CD14-positive monocyte (primary cell): ENCODE measurements around the gene BCO2. TPM values are rescaled to one million over a fixed set of nuclear protein-coding genes. Genes with fewer than 3 reads are reported as not detected.

Source experiments
- DNase-seq, 3 donors: peaks; one replicate each; pipeline ENCODE4 v3.0.0-alpha.2; 2011 to 2022
- H2AFZ ChIP-seq: 2 replicates; pipeline ENCODE4 v1.6.0; 2012; ENCODE audit warnings: mild to moderate bottlenecking, low read depth, low read length, inconsistent platforms; ENCODE audit not compliant: insufficient read depth, poor library complexity, severe bottlenecking
- H3K27ac ChIP-seq, 2 donors: 1 replicate in 1 of 2; 2 replicates in 1 of 2; pipeline ENCODE4 v1.5.1; 2012 to 2013; ENCODE audit warnings: low read length in 2 of 2, control low read depth in 1 of 2, inconsistent platforms in 1 of 2, low read depth in 1 of 2, mild to moderate bottlenecking in 1 of 2
- H3K27me3 ChIP-seq, 2 donors: one replicate each; pipeline versions ENCODE4 v1.6.0 to v1.6.1; 2011 to 2013; ENCODE audit warnings: low read length in 2 of 2; ENCODE audit not compliant: control insufficient read depth in 2 of 2, insufficient read depth in 2 of 2
- H3K36me3 ChIP-seq, 2 donors: replicated peaks in 1 of 2; 1 replicate in 1 of 2; 2 replicates in 1 of 2; pipeline versions ENCODE4 v1.5.1 to v1.6.1; 2012 to 2013; ENCODE audit warnings: low read length in 2 of 2, control low read depth in 1 of 2, inconsistent platforms in 1 of 2, mild to moderate bottlenecking in 1 of 2; ENCODE audit not compliant: insufficient read depth in 2 of 2, control insufficient read depth in 1 of 2
- H3K4me1 ChIP-seq, 2 donors: 1 replicate in 1 of 2; 2 replicates in 1 of 2; pipeline versions ENCODE4 v1.5.1 to v1.6.1; 2012 to 2013; ENCODE audit warnings: low read length in 2 of 2, control low read depth in 1 of 2, inconsistent platforms in 1 of 2, mild to moderate bottlenecking in 1 of 2, moderate library complexity in 1 of 2; ENCODE audit not compliant: insufficient read depth in 2 of 2, control insufficient read depth in 1 of 2
- H3K4me2 ChIP-seq: replicated peaks from 2 replicates; pipeline ENCODE3; 2012; ENCODE audit warnings: low read length, moderate library complexity, mild to moderate bottlenecking; ENCODE audit not compliant: poor library complexity, severe bottlenecking; ENCODE audit errors: extremely low read depth
- H3K4me3 ChIP-seq, 3 experiments: fragments of 200-600 bp in 1 of 3; sonication (generic) in 1 of 3; replicated peaks in 1 of 3; 1 replicate in 2 of 3; 2 replicates in 1 of 3; pipeline ENCODE4 v1.5.1; 2011 to 2013; ENCODE audit warnings: low read length in 3 of 3, mild to moderate bottlenecking in 3 of 3, control low read depth in 2 of 3, low read depth in 2 of 3, inconsistent platforms in 1 of 3, moderate library complexity in 1 of 3
- H3K79me2 ChIP-seq: 2 replicates; pipeline ENCODE4 v1.6.0; 2012; ENCODE audit warnings: mild to moderate bottlenecking, control low read depth, inconsistent platforms, low read length, moderate library complexity; ENCODE audit not compliant: insufficient read depth
- H3K9ac ChIP-seq: 2 replicates; pipeline ENCODE4 v1.6.0; 2017; ENCODE audit warnings: low read length, mild to moderate bottlenecking; ENCODE audit not compliant: insufficient read depth, poor library complexity, severe bottlenecking
- H3K9me3 ChIP-seq, 2 donors: replicated peaks in 1 of 2; 1 replicate in 1 of 2; 2 replicates in 1 of 2; pipeline versions ENCODE4 v1.5.1 to v1.6.1; 2012 to 2013; ENCODE audit warnings: low read length in 2 of 2, control low read depth in 1 of 2; ENCODE audit not compliant: control insufficient read depth in 1 of 2, insufficient read depth in 1 of 2
- H4K20me1 ChIP-seq: 2 replicates; pipeline ENCODE4 v1.6.0; 2012; ENCODE audit warnings: mild to moderate bottlenecking, low read length, control low read depth, moderate library complexity; ENCODE audit not compliant: insufficient read depth
- H3K27ac Mint-ChIP-seq, 7 donors: one replicate each; pipeline ENCODE4 v1.8.0; 2020; ENCODE audit warnings: mild to moderate bottlenecking in 7 of 7, mixed read lengths in 7 of 7, moderate library complexity in 6 of 7, inconsistent platforms in 2 of 7
- H3K27me3 Mint-ChIP-seq, 3 donors: one replicate each; pipeline ENCODE4 v1.8.0; 2021 to 2022; ENCODE audit warnings: low read depth in 3 of 3, mild to moderate bottlenecking in 3 of 3, mixed read lengths in 3 of 3, moderate library complexity in 3 of 3, inconsistent platforms in 1 of 3
- H3K36me3 Mint-ChIP-seq, 2 donors: one replicate each; pipeline ENCODE4 v1.8.0; 2020; ENCODE audit warnings: mixed read lengths in 2 of 2, inconsistent platforms in 1 of 2, mild to moderate bottlenecking in 1 of 2
- H3K4me1 Mint-ChIP-seq: one replicate; pipeline ENCODE4 v1.8.0; 2020; ENCODE audit warnings: mild to moderate bottlenecking, mixed read lengths
- H3K4me3 Mint-ChIP-seq, 2 donors: one replicate each; pipeline ENCODE4 v1.8.0; 2020; ENCODE audit warnings: mild to moderate bottlenecking in 2 of 2, mixed read lengths in 2 of 2, moderate library complexity in 1 of 2
- H3K9me3 Mint-ChIP-seq, 7 donors: one replicate each; pipeline ENCODE4 v1.8.0; 2020 to 2022; ENCODE audit warnings: mixed read lengths in 7 of 7, mild to moderate bottlenecking in 6 of 7, moderate library complexity in 6 of 7, inconsistent platforms in 2 of 7
- WGBS: methylation state at CpG from one replicate; pipeline ENCODE4 v1.1.5; 2013; ENCODE audit warnings: missing lambda C conversion rate; ENCODE audit not compliant: insufficient coverage; 5-methylcytosine and 5-hydroxymethylcytosine counted together
- intact Hi-C, 2 donors: fragments of 100-400 bp; cut with micrococcal nuclease; formaldehyde crosslinking; loops; one replicate each; pipeline versions ENCODE4 v1.15.0 to v1.15.1; 2023
- polyA plus RNA-seq, 3 donors: library from polyadenylated mRNA; depleted of rRNA in 1 of 3; unstranded in 2 of 3; stranded (reverse) in 1 of 3; fragments of 300-500 nt in 2 of 3; fragments of >200 nt in 1 of 3; fragmentation: Illumina TruSeq in 2 of 3; gene quantifications; 1 replicate in 2 of 3; 2 replicates in 1 of 3; pipeline ENCODE4 v1.2.3, GENCODE V29; 2012 to 2021
- TF ChIP-seq, protein P1 (sequence below): fragments of 200-600 bp; IDR thresholded peaks from one replicate; pipeline ENCODE4 v1.8.0; 2022; ENCODE audit warnings: antibody characterized with exemption, mild to moderate bottlenecking

The BCO2 gene
- polyA plus RNA-seq, 3 donors, result 0.20 to 1.9 TPM; not detected in 1

DNA sequence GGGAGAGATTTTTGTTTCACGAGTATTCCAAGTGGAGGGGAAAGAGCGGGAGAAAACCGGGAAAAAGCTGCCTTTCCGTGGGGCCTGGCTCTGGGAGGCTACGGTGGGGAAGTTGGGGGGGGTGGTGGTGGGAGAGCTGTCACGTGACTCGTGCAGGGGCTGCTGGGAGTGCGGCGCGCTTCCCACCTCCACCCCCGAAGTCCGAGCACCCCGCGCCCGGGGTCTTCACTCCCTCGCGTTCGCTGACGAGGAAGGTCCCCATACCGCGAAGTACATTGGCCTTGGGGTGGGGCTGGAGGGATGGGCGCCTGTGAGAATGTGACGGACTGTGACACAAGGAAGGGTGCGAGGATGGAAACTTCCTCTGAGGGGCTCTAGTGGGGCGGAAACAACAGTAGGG lies 8.2 kb upstream of the BCO2 start, which contains the start of gene TEX12:
TSS of gene TEX12 (plus strand) at position 228 of the 400 bp plus-strand sequence. CDS start 1,897 bp downstream, outside the sequence.
- Mint-ChIP-seq H3K9me3 (peaks cover 0 to 4% (median 1%) of the 10 kb centered on the region in 7 donors), H3K4me3 (no peak within 1 kb of the TSS), H3K4me1 (peaks cover 31% of the 10 kb centered on the region), H3K36me3 (peaks cover 0 to 3% of the 10 kb centered on the region in 2 donors), H3K27ac (peak within 1 kb of the TSS in 3 of 7 donors; percentile 23 to 30 (median 25)), H3K27me3 (peaks cover 0 to 2% (median 0%) of the 10 kb centered on the region in 3 donors)
- H3K36me3 ChIP-seq, result no peaks in the 10 kb centered on the region
- H3K4me2 ChIP-seq, result no peak within 1 kb of the TSS
- no peaks in the 10 kb centered on the region for H3K27me3 ChIP-seq
- intact Hi-C loops, result loop anchor here in 1 of 2 donors (2.0 kb wide), 1 partner anchor 14 kb away; no protein-coding TSS in a partner anchor
- H4K20me1 ChIP-seq, result no peaks in the 10 kb centered on the region
- H3K4me3 ChIP-seq, result no peak within 1 kb of the TSS
- peak within 1 kb of the TSS; percentile 9 for H2AFZ ChIP-seq
- H3K4me1 ChIP-seq, result peaks cover 28 to 37% of the 10 kb centered on the region in 2 donors
- TF ChIP-seq, protein P1, sequence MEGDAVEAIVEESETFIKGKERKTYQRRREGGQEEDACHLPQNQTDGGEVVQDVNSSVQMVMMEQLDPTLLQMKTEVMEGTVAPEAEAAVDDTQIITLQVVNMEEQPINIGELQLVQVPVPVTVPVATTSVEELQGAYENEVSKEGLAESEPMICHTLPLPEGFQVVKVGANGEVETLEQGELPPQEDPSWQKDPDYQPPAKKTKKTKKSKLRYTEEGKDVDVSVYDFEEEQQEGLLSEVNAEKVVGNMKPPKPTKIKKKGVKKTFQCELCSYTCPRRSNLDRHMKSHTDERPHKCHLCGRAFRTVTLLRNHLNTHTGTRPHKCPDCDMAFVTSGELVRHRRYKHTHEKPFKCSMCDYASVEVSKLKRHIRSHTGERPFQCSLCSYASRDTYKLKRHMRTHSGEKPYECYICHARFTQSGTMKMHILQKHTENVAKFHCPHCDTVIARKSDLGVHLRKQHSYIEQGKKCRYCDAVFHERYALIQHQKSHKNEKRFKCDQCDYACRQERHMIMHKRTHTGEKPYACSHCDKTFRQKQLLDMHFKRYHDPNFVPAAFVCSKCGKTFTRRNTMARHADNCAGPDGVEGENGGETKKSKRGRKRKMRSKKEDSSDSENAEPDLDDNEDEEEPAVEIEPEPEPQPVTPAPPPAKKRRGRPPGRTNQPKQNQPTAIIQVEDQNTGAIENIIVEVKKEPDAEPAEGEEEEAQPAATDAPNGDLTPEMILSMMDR, result no peak
- H3K79me2 ChIP-seq, result peaks cover 17% of the 10 kb centered on the region
- H3K9ac ChIP-seq, result no peak within 1 kb of the TSS
- H3K9me3 ChIP-seq, result no peaks in the 10 kb centered on the region
- H3K27ac ChIP-seq, result no peak within 1 kb of the TSS
- no peak for DNase-seq
- 97% methylated on average over 11 of the region's 25 CpGs for WGBS

DNA sequence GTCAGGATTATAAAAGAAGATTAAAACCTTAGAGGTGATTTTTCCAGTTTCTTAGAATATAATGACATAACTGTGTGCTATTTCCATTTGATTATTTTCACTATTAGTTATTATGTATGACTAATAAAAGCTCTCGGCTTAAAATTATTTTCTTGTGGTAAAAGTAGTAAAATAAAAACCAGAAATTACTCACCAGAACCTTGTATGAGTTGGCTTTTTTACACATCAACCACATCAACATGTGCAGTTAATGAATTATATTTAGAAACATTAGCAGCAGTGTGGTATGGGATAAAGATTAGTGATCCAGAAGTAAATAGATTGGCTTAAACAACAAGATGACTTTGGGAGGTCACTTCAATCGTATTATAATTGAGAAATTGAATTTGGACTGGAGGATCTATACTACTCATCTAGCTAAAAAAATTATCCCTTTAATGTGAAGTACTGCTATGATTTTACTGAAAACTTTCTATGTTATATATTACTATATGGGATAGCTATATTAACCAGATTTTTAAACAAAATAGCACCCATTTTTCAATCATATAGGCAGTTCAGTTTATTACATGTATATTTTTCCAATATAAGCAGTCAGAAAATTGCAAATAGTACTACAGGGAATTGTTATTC lies 2.8 kb upstream of the BCO2 start:
- no peak overlapping the region for H3K27ac ChIP-seq
- TF ChIP-seq, protein P1, result no peak
- DNase-seq, result no peak
- no peaks in the 10 kb centered on the region for H3K27me3 ChIP-seq
- WGBS, result no CpG with 5 or more reads among the region's 2 CpGs
- Mint-ChIP-seq H3K9me3 (peaks cover 0 to 1% (median 0%) of the 10 kb centered on the region in 7 donors), H3K36me3 (no peaks in the 10 kb centered on the region), H3K4me3 (no peak overlapping the region), H3K27ac (no peak overlapping the region), H3K4me1 (peaks cover 12% of the 10 kb centered on the region), H3K27me3 (peaks cover 0 to 2% (median 1%) of the 10 kb centered on the region in 3 donors)
- no peak overlapping the region for H3K4me2 ChIP-seq
- intact Hi-C loops, result loop anchor here in 1 of 2 donors (10.0 kb wide), 1 partner anchor 52 kb away; the partner anchor contains the start of gene PTS
- H3K79me2 ChIP-seq, result no peaks in the 10 kb centered on the region
- no peaks in the 10 kb centered on the region for H3K36me3 ChIP-seq
- H3K4me1 ChIP-seq, result peaks cover 9 to 12% of the 10 kb centered on the region in 2 donors
- H3K9ac ChIP-seq, result no peak overlapping the region
- no peak overlapping the region for H2AFZ ChIP-seq
- no peaks in the 10 kb centered on the region for H4K20me1 ChIP-seq
- no peak overlapping the region for H3K4me3 ChIP-seq
- no peaks in the 10 kb centered on the region for H3K9me3 ChIP-seq
